ENCODE measurements around the gene CLTC.

CLTC gene

GRCh38 chr17:59675231-59675630 lies 55.5 kb downstream of the CLTC start:
- DNase-seq (ENCODE audit: low spot score): no peak
- no peak for TF ChIP-seq CTCF (IDR thresholded peaks at IDR 0.05; ENCODE audit: borderline replicate concordance, control extremely low read depth, extremely low read depth, insufficient read depth, missing control alignments)
- in situ Hi-C loops (cut with MboI; ENCODE audit: low sequenced_read_pairs, unreplicated experiment): no loop called here

- in situ Hi-C loops (cut with MboI; ENCODE audit: low sequenced_read_pairs, unreplicated experiment): no loop called here
- DNase-seq (ENCODE audit: low spot score): no peak
- no peak for TF ChIP-seq CTCF (IDR thresholded peaks at IDR 0.05; ENCODE audit: borderline replicate concordance, control extremely low read depth, extremely low read depth, insufficient read depth, missing control alignments)
Observed at GRCh38 chr17:59676716-59677115, 57.0 kb downstream of the CLTC start.

- DNase-seq (ENCODE audit: low spot score): no peak
- in situ Hi-C loops (cut with MboI; ENCODE audit: low sequenced_read_pairs, unreplicated experiment): no loop called here
- TF ChIP-seq CTCF (IDR thresholded peaks at IDR 0.05; ENCODE audit: borderline replicate concordance, control extremely low read depth, extremely low read depth, insufficient read depth, missing control alignments): no peak
Observed at GRCh38 chr17:59678918-59679317, 59.2 kb downstream of the CLTC start.

GRCh38 chr17:59680314-59680713 lies 60.6 kb downstream of the CLTC start:
- in situ Hi-C loops (cut with MboI; ENCODE audit: low sequenced_read_pairs, unreplicated experiment): no loop called here
- DNase-seq (ENCODE audit: low spot score): no peak

GRCh38 chr17:59683283-59683682 lies 63.6 kb downstream of the CLTC start:
- TF ChIP-seq CTCF (IDR thresholded peaks at IDR 0.05; ENCODE audit: borderline replicate concordance, control extremely low read depth, extremely low read depth, insufficient read depth, missing control alignments): no peak
- no peak for DNase-seq (ENCODE audit: low spot score)
- in situ Hi-C loops (cut with MboI; ENCODE audit: low sequenced_read_pairs, unreplicated experiment): no loop called here

More at GRCh38 chr17:59680314-59680713, 60.6 kb downstream of the CLTC start:
- no peak for TF ChIP-seq CTCF (IDR thresholded peaks at IDR 0.05; ENCODE audit: borderline replicate concordance, control extremely low read depth, extremely low read depth, insufficient read depth, missing control alignments)

GRCh38 chr17:59684967-59685366 lies 65.3 kb downstream of the CLTC start:
- no peak for TF ChIP-seq CTCF (IDR thresholded peaks at IDR 0.05; ENCODE audit: borderline replicate concordance, control extremely low read depth, extremely low read depth, insufficient read depth, missing control alignments)
- DNase-seq (ENCODE audit: low spot score): no peak
- in situ Hi-C loops (cut with MboI; ENCODE audit: low sequenced_read_pairs, unreplicated experiment): no loop called here

GRCh38 chr17:59688008-59688407 lies 68.3 kb downstream of the CLTC start:
- no peak for TF ChIP-seq CTCF (IDR thresholded peaks at IDR 0.05; ENCODE audit: borderline replicate concordance, control extremely low read depth, extremely low read depth, insufficient read depth, missing control alignments)
- no peak for DNase-seq (ENCODE audit: low spot score)
- in situ Hi-C loops (cut with MboI; ENCODE audit: low sequenced_read_pairs, unreplicated experiment): no loop called here
